NB4 (cell line): ENCODE results near the gene CRYM.

Experiments
- CTCF ChIP-seq: IDR thresholded peaks from one replicate; pipeline ENCODE4 v1.5.1; 2012; ENCODE audit warnings: low read depth, low read length
- MAX ChIP-seq: IDR thresholded peaks from 2 replicates; pipeline ENCODE4 v1.6.1; 2011; ENCODE audit warnings: low read depth, low read length
- MYC ChIP-seq: IDR thresholded peaks from 2 replicates; pipeline ENCODE4 v1.6.1; 2011; ENCODE audit warnings: low read depth, low read length
- POLR2A ChIP-seq: IDR thresholded peaks from 2 replicates; pipeline ENCODE4 v1.6.1; 2011; ENCODE audit warnings: mild to moderate bottlenecking; ENCODE audit not compliant: insufficient read length; ENCODE audit errors: extremely low read depth

GRCh38 chr16:21268236-21268635 is 9.9 kb downstream of the CRYM start:
- TF ChIP-seq CTCF (no peak), POLR2A (no peak), MYC (no peak), MAX (no peak)
